Measurements from ENCODE around the gene KCNT1.

KCNT1 gene

DNA sequence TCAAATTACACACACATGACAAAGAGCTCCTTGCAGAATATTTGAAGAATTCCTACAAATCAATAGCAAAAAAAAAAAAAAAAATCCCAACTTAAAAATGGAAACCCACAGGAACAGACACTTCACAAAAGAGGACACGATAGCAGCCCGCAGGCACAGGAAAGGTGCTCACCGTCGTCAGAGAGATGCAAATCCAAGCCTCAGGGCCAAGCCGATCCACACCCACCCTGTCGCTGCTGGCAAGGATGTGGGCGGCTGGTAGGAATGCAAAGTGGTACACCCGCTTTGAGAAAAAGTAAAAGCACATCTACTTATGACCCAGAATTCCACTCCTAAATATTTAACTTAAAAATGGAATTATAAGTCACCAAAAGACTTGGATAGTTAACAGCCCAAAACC lies 28.0 kb upstream of the KCNT1 start:
- DNase-seq (ENCODE audit: low spot score), result no peak

DNA sequence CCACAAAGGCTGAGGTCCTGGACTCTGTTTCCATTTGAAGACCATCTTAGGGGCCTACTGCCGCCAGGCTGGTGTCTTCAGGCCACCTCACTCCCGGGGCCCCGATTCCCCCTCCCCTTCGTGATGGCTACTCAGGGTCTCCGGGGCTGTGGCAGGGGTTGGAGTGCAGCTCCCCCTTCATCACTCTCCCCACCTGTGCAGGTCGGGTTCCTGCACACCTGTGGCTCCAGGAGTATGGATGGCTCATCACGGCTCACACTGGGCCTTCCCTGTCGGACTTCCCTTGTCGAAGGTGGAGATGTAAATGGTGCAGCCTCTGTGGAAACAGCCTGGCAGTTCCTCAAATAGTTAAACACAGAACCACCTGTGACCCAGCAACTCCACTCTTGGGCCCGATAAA lies 27.0 kb upstream of the KCNT1 start:
- no peak for DNase-seq (ENCODE audit: low spot score)

DNA sequence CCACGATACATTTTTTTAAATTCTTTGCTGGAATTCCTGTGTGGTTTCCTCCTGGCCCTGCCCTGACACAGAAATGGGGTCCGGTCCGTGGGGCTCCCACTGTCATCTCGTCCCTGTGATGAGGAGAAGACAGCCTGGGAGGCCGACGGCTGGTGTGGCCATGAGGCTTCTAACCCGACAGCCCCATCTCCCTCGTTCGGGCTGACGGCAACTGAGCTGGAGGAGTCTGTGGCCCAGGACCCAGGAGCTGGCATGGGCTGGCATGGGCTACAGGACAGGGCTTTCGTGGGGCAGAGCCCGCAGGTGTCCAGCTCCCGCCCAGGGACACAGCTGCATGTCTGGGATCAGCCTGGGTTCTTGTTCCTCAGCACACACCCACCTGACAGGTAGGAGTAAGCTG lies 25.1 kb upstream of the KCNT1 start:
- DNase-seq (ENCODE audit: low spot score), result no peak

DNA sequence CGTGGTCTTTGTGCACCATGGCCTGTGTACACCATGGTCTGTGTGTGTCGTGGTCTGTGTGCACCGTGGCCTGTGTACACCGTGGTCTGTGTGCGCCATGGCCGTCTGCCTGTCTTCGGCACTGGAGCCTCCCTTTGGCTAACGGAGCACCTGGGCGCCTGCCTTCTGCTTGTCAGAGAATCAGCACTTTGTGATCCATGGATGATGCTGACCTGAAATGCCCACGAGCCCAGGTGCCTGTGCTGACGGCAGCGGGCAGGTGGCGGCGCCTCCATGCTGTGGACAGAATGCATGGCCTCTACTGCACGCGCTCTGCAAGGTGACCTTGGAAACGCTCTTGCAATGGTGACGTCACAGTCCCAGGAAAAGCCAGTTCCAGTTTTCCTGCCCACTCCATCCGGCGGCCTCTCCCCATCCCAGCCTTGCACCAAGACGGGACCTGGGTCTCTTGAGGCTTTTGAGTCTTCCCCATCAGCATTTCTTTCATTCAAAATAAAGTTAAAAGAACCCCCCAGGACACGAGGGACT lies 24.3 kb upstream of the KCNT1 start:
- no peak for DNase-seq (ENCODE audit: low spot score)

DNA sequence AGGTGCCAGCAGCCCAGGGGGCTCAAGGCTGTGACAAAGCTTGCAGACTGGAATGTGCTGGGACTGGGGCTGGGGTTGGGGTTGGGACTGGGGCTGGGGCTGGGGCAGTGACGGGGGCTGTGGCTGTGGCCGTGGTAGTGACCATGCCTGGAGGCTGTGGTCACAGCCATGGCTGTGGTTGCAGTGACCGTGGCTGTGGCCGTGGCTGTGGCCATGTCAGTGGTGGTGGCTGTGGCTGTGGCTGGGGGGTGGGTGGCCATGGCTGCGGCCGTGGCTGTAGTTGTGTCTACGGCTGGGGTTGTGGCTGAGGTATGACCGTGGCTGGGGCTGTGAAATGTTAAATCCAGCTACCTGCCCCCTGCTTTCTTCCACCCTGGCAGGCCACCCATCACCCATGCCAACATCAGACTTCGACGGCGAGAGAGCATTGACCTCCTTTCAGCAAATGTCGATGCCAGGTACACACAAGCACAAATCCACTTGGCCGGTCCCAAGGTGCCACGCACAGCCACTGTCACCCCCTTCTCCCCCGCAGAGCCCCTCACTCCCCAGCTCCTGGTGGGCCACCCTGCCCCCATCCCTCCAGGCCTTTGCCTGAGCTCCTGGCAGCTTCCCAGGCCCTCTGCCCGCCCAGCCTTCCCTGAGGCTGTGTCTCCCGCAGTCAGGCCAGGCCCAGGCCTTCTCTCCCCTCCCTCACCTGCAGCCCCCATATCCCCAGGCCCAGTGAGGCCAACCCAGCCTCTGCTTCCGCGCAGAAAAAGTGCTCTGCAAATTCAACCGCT lies 23.6 kb upstream of the KCNT1 start:
- DNase-seq (ENCODE audit: low spot score), result no peak

DNA sequence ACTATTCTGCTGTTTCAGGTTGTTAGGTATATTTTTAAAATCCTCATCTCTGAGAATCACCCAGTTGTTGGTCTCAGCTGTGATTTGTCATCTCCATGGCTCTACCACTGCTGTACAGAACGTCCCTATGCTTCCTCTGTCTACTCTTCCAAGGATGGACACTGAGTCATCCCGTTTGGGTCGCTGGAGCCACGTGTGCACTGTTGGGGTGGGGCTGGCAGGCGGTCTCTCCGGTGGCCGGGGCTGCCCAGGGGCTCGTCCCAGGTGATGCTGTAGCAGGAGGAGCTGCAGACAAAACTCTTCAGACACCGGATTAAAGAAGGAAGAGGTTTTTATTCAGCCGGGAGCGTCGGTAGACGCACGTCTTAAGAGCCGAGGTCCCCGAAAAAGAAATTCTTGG lies 21.9 kb upstream of the KCNT1 start:
- no peak for DNase-seq (ENCODE audit: low spot score)

DNA sequence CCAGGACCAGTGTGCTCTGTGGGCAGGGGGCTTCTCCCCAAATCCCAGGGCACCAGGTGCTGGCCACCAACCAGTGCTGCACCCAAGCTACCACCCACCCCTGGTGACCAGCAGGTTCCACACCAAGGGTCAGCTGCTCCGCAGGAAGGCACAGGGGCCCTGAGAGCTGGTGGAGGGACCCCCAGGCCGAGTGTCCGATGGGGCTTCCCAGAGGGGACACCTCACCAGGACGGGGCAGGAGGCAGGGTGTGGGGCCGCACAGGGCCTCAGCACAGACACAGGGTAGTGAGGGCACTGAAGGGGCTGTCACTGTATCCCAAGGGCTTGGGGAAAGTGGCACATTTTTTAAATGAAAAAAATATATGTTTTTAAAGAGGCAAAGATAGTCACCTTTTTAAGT lies 20.8 kb upstream of the KCNT1 start:
- DNase-seq (ENCODE audit: low spot score), result no peak

DNA sequence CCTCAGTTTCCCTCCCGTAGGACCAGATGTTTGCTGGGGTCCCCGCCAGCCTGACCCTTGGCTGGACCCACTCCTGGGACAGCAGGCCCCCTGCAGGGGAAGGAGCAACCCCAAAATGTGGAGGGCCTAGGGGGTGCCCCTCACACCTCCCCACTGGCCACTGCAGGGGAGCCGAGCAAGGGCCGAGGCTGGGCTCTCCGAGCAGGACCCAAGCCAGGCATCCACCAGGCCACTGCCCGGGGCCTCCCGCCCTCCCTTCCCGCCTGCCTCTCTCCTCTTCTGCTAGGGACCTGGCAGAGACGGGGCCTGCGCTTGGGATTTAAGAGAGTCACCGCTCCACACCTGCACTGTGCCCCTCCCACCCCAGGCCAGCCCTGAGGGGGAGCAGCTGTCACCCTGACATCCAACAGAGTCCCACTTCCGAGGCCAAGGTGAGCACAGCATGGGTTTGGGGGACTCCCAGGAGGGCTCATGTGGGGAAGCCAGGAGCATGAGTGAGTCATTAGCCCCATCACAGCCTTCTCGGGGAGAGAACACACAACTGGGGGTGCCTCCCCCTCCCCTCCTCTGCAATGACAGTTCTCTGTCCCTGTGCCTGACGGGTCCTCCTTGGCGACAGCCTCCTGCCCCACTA lies 18.5 kb upstream of the KCNT1 start:
- DNase-seq (ENCODE audit: low spot score), result no peak

DNA sequence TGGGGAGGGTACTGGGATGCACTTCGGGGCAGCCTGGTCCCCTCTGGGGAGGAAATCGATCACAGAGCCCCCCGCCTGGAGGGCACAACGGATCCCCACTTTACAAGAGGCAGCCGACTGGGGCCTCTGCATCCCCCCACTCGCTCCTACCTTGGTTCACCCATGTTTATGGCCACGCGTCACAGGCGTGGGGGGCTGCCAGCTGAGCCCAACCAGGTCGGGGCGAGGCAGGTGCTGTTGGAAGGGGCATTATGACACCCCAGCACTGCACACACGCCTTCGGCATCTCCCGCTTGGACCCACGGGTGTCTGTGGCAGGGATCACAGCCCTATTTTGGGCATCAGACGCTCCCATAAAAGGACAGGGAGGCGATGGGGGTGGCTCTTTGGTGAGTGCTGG lies 17.3 kb upstream of the KCNT1 start:
- no peak for DNase-seq (ENCODE audit: low spot score)

DNA sequence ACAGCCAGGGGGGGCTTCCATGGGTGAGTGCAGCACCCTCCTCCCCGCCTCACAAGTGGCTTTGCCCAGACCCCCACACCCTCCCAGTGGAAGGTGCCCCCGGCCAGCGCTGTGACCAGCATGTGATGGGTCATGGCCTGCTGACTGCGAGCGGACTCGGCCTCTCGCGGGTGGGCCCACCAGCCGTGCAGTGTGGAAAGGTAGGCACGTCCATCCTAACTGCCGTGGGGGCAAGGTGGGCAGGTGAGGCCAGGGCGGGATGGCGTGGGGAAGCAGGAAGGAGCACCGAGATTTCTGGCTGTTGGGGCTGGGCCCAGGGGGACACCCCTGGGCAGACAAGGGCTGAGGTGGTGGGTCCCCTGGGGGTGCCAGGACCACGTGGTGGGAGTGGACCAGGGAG lies 14.8 kb upstream of the KCNT1 start:
- no peak for DNase-seq (ENCODE audit: low spot score)

DNA sequence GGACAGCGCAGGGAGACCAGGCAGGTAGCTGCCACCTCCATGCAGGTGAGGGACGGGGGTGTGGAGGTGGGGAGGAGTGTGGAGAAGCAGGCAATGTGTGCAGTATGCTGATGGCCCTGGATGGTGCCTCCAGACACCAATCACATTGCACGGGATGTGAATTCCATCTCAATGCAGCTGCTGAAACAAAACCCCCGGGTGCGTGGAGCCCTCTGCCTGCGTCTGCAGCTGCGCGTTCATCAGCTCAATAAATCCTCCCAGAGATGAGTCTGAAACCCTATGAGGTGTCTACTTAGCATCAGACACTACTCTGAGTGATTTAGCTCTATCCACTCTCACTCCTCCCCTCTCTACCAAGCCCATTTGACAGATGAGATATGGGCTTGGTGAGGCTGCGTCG lies 13.0 kb upstream of the KCNT1 start:
- no peak for DNase-seq (ENCODE audit: low spot score)

DNA sequence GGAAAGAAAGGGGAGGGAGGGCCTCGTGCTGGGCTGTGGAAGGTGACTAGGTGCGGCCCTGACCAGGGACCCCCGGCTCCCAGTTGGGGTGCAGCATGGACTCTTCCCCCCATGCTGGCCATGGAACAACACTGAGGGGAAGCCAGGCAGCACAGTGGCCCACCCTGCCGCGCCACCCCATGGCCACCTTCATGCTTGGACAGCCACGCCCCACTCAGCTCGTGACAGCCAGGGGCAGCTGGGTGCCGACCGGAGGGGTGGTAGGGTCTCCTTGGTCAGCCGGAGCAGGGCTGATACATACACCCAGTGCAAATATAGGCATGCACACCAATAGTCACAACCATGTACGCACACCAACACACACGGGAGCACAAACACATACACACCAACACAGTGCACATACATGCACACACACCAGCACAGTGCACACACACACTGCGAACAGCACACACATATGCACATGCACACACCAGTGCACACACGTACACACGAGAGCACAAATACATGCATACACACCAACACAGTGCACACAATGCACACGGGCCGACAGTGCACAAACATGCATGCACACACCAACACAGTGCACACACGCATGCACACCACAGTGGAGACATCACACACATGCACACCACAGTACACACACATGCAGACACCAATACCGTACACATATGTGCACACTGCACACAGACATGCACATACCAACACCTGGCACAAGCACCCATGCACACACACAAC lies 11.0 kb upstream of the KCNT1 start:
- DNase-seq (ENCODE audit: low spot score), result no peak

DNA sequence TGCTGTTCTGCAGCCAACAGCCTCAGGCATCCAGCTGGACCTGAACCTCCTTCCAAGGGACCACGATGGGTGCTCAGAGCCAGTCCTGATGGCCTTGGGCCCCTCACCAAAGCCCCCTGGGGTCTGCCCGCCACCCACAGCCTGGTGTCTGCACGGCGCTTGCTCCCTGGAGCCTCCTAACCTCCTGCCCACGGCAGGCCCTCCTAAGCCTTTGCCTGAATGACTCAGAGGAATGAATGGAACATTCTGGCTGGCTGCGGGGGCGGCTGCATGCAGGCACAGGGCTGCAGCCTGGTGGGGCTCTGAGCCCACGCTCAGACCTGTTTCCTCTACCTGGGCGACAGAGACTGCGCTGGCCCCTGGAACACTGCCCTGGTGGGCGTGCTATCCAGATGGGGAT lies 9.6 kb upstream of the KCNT1 start:
- DNase-seq (ENCODE audit: low spot score), result no peak

DNA sequence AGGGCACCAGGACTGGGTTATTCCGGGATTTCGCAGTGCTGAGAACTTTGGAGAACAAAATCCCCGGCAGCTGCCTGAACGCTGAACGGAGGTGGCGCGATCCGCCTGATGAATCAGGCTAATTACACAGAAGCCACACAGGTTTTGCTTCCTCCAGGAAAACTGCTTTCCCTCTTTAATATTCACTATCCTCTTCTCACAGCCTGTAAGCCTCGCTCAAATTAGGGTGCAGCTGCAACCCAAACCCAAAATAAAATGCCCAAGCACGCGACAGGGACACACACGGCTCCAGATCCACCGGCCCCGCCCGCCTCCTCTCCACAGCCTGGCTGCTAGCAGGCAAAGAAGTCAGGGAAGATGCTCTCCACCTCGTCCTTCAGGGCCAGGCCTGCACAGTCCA lies 8.7 kb upstream of the KCNT1 start:
- DNase-seq (ENCODE audit: low spot score), result no peak

DNA sequence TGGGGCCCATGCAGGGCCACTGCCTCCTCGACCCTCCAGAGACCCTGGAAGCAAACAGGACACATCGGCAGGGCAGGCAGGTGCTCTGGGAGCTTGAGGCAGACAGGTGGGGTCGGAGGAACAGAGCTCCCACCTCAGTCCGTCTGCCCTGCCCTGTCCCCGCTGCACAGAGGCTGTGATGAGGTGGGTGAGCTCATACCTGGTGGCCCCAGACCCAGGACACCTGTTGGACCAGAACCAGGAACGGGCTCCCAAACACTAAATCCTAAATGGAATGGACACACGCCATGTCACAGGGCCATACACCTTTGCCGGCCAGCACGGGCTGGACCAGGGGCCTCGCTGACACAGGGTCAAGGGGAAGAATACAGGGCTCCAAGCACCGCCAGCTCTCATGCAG lies 8.2 kb upstream of the KCNT1 start:
- no peak for DNase-seq (ENCODE audit: low spot score)

DNA sequence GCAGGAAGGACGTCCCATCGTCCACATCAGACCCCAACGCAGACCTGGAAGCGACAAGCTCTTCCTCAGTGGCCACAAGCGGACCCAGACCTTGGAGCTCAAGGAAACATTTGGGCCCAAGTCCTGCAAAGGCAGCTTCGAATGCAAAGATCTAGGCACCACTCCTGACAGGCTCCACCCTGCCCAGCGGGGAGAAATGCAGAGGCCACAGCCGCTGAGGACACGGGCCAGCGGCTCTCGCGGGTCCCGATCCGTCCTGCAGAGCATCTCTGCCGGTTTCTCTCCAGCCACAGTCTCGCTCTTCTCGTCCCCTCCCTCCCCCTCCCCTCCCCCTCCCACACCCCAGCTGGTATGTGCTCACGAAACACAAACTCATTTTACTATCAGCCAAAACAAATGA lies 7.6 kb upstream of the KCNT1 start:
- no peak for DNase-seq (ENCODE audit: low spot score)

DNA sequence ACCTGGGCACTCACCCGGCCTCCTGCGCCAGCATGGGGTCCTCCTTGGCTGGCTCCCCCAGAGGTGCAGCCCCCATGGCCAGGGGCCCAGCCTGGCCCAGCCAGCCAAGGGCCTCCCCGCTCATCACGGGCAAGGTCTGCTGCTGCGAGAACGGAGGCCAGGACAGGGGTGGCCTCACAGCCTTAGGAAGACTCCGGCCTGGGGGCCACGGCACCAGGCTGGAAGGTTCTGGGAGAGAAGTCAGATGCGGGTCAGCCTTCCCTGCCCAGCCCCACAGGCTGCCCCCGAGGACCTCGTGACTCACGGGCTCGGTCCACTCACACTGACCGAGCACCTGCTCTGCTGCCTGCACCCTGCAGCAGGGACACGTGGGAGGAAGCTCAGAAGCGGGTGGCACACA lies 6.9 kb upstream of the KCNT1 start:
- DNase-seq (ENCODE audit: low spot score), result no peak

DNA sequence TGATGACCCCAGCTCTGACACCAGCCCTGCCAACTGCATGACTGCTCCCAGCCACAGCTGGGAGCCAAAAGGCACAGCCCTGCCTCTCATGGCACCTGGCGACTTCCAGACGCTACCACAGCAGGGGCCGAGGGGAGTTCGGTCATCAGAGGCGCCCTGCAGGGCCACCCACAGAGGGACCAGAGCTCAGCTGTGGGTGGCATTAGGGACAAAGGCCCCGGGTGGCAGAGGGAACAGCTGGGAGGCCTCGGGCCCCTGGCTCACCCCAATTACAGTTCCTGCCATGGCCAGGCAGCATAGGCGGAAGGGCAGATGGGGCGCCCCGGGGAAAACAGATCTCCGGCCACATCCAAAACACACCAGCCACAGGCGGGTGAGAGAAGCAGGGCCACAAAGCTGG lies 6.3 kb upstream of the KCNT1 start:
- no peak for DNase-seq (ENCODE audit: low spot score)

DNA sequence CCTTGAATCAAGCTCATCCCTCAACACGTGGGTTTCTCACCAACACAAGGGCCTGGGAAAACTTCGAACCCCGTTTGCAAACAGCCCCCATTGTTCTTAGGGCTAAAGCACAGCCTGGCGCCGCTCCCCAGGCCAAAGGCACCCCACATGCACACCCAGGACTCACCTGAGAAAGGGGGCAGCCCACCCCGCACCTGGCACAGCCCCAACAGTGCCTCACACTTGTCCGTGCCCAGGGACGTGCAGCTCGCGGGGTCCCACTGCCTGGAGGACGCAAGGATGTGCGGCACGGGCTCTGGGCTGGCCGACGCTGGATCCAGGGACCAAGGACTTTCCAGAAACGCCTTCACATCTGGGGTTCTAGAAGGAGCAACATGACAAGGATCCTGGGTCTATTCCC lies 5.5 kb upstream of the KCNT1 start:
- no peak for DNase-seq (ENCODE audit: low spot score)

DNA sequence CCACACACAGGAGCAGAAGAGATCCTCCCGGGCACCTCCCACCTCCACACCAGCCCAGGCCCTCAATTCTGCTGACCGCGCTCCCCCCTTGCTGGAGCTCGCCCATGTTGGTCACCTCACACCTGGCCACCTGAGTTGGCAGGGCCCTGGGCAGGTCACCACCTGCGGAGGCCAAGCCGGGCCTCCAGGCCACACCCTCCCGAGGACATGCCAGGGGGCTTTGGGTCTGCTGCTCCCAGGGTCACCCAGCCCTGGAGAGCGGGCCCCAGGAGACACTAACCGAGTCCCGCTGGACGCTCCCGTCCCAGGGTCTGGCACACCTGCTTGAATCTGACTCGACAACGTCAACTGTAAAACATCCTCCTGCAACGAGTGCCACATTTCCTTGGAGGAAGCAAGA lies 4.8 kb upstream of the KCNT1 start:
- no peak for DNase-seq (ENCODE audit: low spot score)

DNA sequence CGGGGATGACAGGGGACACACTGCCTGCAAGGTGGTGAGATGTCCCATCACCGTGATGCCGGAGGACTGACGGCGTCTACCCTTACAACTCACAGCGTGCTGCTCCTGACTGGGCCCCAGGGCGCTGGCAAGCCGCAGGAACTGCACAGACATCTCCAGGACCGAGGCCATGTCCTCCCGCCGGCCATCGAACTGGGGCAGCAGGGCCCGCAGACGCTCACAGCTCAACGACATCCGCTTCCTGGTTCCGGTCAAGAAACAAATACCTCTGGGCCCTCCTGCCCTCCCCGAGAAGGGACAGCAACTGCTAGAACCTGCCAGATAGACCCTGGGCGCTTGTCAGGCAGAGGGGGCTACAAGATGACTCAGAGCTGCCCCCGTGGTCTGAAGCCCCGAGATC lies 3.7 kb upstream of the KCNT1 start:
- DNase-seq (ENCODE audit: low spot score), result no peak

DNA sequence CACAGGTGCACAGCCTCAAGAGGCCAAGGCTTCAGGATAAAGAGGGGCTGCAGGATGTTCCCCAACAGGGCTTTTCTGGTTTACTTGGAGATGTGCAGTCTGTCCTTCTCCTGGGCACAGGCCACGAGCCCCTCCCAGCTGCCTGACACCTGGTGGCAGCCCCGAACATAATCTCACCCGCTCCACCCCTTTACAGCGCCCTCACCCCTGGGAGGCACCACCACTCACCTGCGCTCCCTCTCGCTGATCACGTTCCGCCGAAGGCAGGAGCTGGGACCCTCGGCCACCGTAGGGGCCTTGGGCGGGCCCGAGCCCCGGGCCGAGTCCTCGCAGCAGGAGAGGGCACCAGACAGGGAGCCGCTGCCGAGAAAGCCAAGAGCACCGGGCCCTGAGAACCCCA lies 3.2 kb upstream of the KCNT1 start:
- no peak for DNase-seq (ENCODE audit: low spot score)

DNA sequence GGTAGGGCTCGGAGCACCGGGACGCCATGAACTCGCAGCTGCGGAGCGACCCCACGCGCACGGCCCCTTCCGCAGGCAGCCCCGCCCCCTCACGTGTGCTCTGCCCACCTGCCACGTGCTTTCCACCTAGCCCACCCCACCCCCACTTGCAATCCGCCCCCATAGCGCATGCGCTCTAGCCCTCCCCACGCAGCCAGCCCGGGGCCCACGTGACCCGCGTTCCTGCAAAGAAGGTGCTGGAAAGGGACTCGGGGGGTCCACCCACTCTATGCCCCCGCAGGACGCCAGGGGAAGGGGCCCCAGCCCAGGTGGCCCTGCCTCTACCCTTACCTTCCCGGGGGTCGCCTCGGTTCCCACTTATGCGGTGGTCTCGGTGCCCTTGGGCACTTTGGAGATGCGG lies 2.5 kb upstream of the KCNT1 start, which contains the start of gene SOHLH1:
Gene SOHLH1, minus strand, starts transcription at position 42 of the 400 bp plus-strand sequence. Its CDS starts 14 bp downstream, at position 28.
- no peak for DNase-seq (ENCODE audit: low spot score)

All from HuH-7.5 (cell line).